ENCODE results near the gene MAGEB5. TPM values are rescaled to one million over a fixed set of nuclear protein-coding genes. Genes with fewer than 3 reads are reported as not detected.

Gene MAGEB5
- polyA plus RNA-seq, 1 donor from 2014 or later: not detected

- Histone ChIP-seq H3K4me3 (ENCODE audit: low read length) (no peak overlapping the region), H3K9me2 (ENCODE audit: insufficient read depth, low read length) (no peaks in the 10 kb centered on the region), H3K9me3 (ENCODE audit: low read length) (no peaks in the 10 kb centered on the region), H4K20me1 (ENCODE audit: insufficient read depth) (no peaks in the 10 kb centered on the region), H3K4me2 (ENCODE audit: low read length) (no peak overlapping the region), H2AFZ (ENCODE audit: low read depth, low read length) (no peak overlapping the region), H3K36me3 (ENCODE audit: insufficient read depth, low read length) (no peaks in the 10 kb centered on the region), H3K79me2 (replicated peaks; ENCODE audit: insufficient read depth, low read length) (no peaks in the 10 kb centered on the region), H3K9ac (ENCODE audit: low read length) (no peak overlapping the region), H3F3A (ENCODE audit: insufficient read depth, low read length, poor library complexity, severe bottlenecking) (no peaks in the 10 kb centered on the region), H3K27ac (ENCODE audit: low read length) (no peak overlapping the region), H3K27me3 (ENCODE audit: insufficient read depth, low read depth, low read length) (no peaks in the 10 kb centered on the region)
- TF ChIP-seq POLR2AphosphoS5 (IDR thresholded peaks at IDR 0.05): no peak
- no peak for TF ChIP-seq SMC3 (conservative IDR thresholded peaks at IDR 0.05; ENCODE audit: poor library complexity)
- no peak for TF ChIP-seq MXI1 (conservative IDR thresholded peaks at IDR 0.05; ENCODE audit: poor library complexity, severe bottlenecking)
- TF ChIP-seq, protein P1, sequence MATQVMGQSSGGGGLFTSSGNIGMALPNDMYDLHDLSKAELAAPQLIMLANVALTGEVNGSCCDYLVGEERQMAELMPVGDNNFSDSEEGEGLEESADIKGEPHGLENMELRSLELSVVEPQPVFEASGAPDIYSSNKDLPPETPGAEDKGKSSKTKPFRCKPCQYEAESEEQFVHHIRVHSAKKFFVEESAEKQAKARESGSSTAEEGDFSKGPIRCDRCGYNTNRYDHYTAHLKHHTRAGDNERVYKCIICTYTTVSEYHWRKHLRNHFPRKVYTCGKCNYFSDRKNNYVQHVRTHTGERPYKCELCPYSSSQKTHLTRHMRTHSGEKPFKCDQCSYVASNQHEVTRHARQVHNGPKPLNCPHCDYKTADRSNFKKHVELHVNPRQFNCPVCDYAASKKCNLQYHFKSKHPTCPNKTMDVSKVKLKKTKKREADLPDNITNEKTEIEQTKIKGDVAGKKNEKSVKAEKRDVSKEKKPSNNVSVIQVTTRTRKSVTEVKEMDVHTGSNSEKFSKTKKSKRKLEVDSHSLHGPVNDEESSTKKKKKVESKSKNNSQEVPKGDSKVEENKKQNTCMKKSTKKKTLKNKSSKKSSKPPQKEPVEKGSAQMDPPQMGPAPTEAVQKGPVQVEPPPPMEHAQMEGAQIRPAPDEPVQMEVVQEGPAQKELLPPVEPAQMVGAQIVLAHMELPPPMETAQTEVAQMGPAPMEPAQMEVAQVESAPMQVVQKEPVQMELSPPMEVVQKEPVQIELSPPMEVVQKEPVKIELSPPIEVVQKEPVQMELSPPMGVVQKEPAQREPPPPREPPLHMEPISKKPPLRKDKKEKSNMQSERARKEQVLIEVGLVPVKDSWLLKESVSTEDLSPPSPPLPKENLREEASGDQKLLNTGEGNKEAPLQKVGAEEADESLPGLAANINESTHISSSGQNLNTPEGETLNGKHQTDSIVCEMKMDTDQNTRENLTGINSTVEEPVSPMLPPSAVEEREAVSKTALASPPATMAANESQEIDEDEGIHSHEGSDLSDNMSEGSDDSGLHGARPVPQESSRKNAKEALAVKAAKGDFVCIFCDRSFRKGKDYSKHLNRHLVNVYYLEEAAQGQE (IDR thresholded peaks at IDR 0.05; ENCODE audit: borderline replicate concordance): no peak
Measured at GRCh38 chrX:26234177-26234576, 18.2 kb downstream of the MAGEB5 start.

DNA sequence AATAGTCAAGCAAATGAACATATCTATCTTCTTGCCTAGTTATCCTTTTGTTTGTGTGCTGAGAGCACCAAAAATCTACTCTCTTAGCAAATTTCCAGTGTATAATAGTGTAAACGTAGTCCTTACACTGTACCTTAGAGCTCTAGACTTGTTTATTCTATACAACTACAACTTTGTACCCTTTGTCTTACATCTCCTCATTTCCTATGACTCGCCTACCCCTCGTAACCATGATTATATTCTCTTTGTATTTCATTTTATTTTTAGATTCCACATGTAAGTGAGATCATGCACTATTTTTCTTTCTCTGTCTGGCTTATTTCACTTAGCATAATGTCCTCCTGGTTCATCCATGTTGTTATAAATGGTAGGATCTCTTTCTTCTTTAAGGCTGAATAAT lies 37.6 kb downstream of the MAGEB5 start:
- H3K36me3 ChIP-seq (ENCODE audit: insufficient read depth, low read length): no peaks in the 10 kb centered on the region
- no peak overlapping the region for H3K4me3 ChIP-seq (ENCODE audit: low read length)
- TF ChIP-seq MXI1 (conservative IDR thresholded peaks at IDR 0.05; ENCODE audit: poor library complexity, severe bottlenecking): no peak
- TF ChIP-seq, protein P1 (IDR thresholded peaks at IDR 0.05; ENCODE audit: borderline replicate concordance): no peak
- TF ChIP-seq TAF1 (IDR thresholded peaks at IDR 0.05; ENCODE audit: low read depth): no peak
- no peak for TF ChIP-seq CTCF (IDR thresholded peaks at IDR 0.05; ENCODE audit: poor library complexity, severe bottlenecking)
- no peak for TF ChIP-seq EZH2 (IDR thresholded peaks at IDR 0.05; ENCODE audit: borderline replicate concordance, insufficient read depth, low read length, poor library complexity, severe bottlenecking)
- no peak for TF ChIP-seq SMC3 (conservative IDR thresholded peaks at IDR 0.05; ENCODE audit: poor library complexity)
- TF ChIP-seq RAD21 (conservative IDR thresholded peaks at IDR 0.05): no peak
- no peak for TF ChIP-seq EP300 (conservative IDR thresholded peaks at IDR 0.05; ENCODE audit: poor library complexity, severe bottlenecking)
- no peak for TF ChIP-seq POLR2AphosphoS5 (IDR thresholded peaks at IDR 0.05)
- H3K4me2 ChIP-seq (ENCODE audit: low read length): no peak overlapping the region
- H2AFZ ChIP-seq (ENCODE audit: low read depth, low read length): no peak overlapping the region
- no peaks in the 10 kb centered on the region for H3F3A ChIP-seq (ENCODE audit: insufficient read depth, low read length, poor library complexity, severe bottlenecking)
- no peak overlapping the region for H3K9ac ChIP-seq (ENCODE audit: low read length)
- H3K79me2 ChIP-seq (replicated peaks; ENCODE audit: insufficient read depth, low read length): no peaks in the 10 kb centered on the region
- H3K9me3 ChIP-seq (ENCODE audit: low read length): no peaks in the 10 kb centered on the region
- H3K27ac ChIP-seq (ENCODE audit: low read length): no peak overlapping the region
- H3K9me2 ChIP-seq (ENCODE audit: insufficient read depth, low read length): no peaks in the 10 kb centered on the region
- H4K20me1 ChIP-seq (ENCODE audit: insufficient read depth): no peaks in the 10 kb centered on the region
- H3K27me3 ChIP-seq (ENCODE audit: insufficient read depth, low read depth, low read length): no peaks in the 10 kb centered on the region
